HepG2 (cell line): Measurements from ENCODE around the gene KIFC1. TPM values are rescaled to one million over a fixed set of nuclear protein-coding genes. Genes with fewer than 3 reads are reported as not detected.
"Not testable (repeated sequence)": the region's sequence is repeated elsewhere in the genome, so short reads cannot be mapped to it uniquely, and the experiment has no call there.

Experiments used
- ATAC-seq: fragments of 200-7000 bp; cut with Tn5 transposase; 3 replicates; pipeline ENCODE4 v1.9.1; 2020; ENCODE audit warnings: mild to moderate bottlenecking, moderate library complexity
- BruUV-seq: library from RNA; stranded (reverse); fragments of 400-500 nt; replicated peaks from 2 replicates; lab custom pipeline; 2021; lab: Mats Ljungman, UMichigan
- CTCF ChIA-PET: fragments of 300-600 bp; formaldehyde crosslinking; extraction: SDS; loops from one replicate; lab custom pipeline; 2021; ENCODE audit warnings: low total read pairs, inconsistent platforms, low intra/inter-chr PET ratio; lab: Yijun Ruan, JAX
- POLR2A ChIA-PET: fragments of 350-600 bp; sonication (Branson Sonifier 250); formaldehyde crosslinking; loops from one replicate; lab custom pipeline; 2020; ENCODE audit warnings: antibody characterized with exemption, inconsistent platforms; lab: Yijun Ruan, JAX
- DNase-seq: peaks from one replicate; pipeline ENCODE4 v3.0.0-alpha.2; 2015; ENCODE audit warnings: low spot score
- FAIRE-seq: peaks from 3 replicates; lab custom pipeline; 2011; peaks lifted over from hg19 to GRCh38; lab: Jason Lieb, UNC
- H2AFZ ChIP-seq: one replicate; pipeline ENCODE4 v1.6.1; 2011; ENCODE audit warnings: low read length, inconsistent platforms
- H3K27ac ChIP-seq: fragments of 300-600 bp; 3 replicates; pipeline ENCODE4 v1.8.0; 2011; ENCODE audit warnings: mixed run types, mild to moderate bottlenecking, mixed read lengths, low read length, inconsistent platforms; ENCODE audit not compliant: insufficient read depth; ENCODE audit errors: extremely low read length
- H3K27me3 ChIP-seq, 2 experiments: fragments of 200-600 bp in 1 of 2; 2 replicates in 1 of 2; 3 replicates in 1 of 2; pipeline versions ENCODE4 v1.6.0 to v1.8.0; 2011; ENCODE audit warnings: low read length in 2 of 2, mild to moderate bottlenecking in 2 of 2, moderate library complexity in 2 of 2, inconsistent platforms in 1 of 2; ENCODE audit not compliant: insufficient read depth in 2 of 2, control insufficient read depth in 1 of 2
- H3K36me3 ChIP-seq, 2 experiments: fragments of 200-600 bp in 1 of 2; replicated peaks in 1 of 2; 2 replicates in 1 of 2; 3 replicates in 1 of 2; pipeline versions ENCODE4 v1.5.1 to v1.8.0; 2011; ENCODE audit warnings: low read length in 2 of 2, inconsistent platforms in 1 of 2; ENCODE audit not compliant: insufficient read depth in 2 of 2, control insufficient read depth in 1 of 2
- H3K4me1 ChIP-seq: 2 replicates; pipeline ENCODE4 v1.5.1; 2012; ENCODE audit warnings: low read length, inconsistent platforms; ENCODE audit not compliant: insufficient read depth
- H3K4me2 ChIP-seq: 2 replicates; pipeline ENCODE4 v1.6.0; 2011; ENCODE audit warnings: low read depth, low read length, inconsistent platforms
- H3K4me3 ChIP-seq, 3 experiments: fragments of 200-600 bp in 1 of 3; sonication (generic), shearing (Covaris generic) in 1 of 3; replicated peaks in 1 of 3; 2 replicates each; pipeline ENCODE4 v1.5.1; 2011 to 2016; ENCODE audit warnings: low read length in 3 of 3, inconsistent platforms in 2 of 3, low read depth in 2 of 3, mild to moderate bottlenecking in 2 of 3, control low read depth in 1 of 3, mixed read lengths in 1 of 3; ENCODE audit not compliant: insufficient read depth in 1 of 3
- H3K79me2 ChIP-seq: one replicate; pipeline ENCODE4 v1.6.1; 2011; ENCODE audit warnings: low read length, inconsistent platforms; ENCODE audit not compliant: insufficient read depth
- H3K9ac ChIP-seq: 2 replicates; pipeline ENCODE4 v1.6.0; 2011; ENCODE audit warnings: mild to moderate bottlenecking, low read depth, low read length, inconsistent platforms; ENCODE audit not compliant: insufficient read depth
- H3K9me3 ChIP-seq: 2 replicates; pipeline ENCODE4 v1.5.1; 2012; ENCODE audit warnings: mild to moderate bottlenecking, low read length
- H4K20me1 ChIP-seq: 2 replicates; pipeline ENCODE4 v1.6.0; 2011; ENCODE audit warnings: inconsistent platforms, mild to moderate bottlenecking, low read length, moderate library complexity; ENCODE audit not compliant: insufficient read depth
- ZFX ChIP-seq: sonication (generic); formaldehyde crosslinking; IDR thresholded peaks from 2 replicates; pipeline ENCODE4 v1.4.0; 2020; ENCODE audit warnings: mild to moderate bottlenecking, low read depth, missing genetic modification reagents, moderate library complexity
- WGBS: methylation state at CpG from one replicate; pipeline ENCODE4 v1.1.6; 2017; ENCODE audit warnings: low lambda C conversion rate; 5-methylcytosine and 5-hydroxymethylcytosine counted together
- in situ Hi-C: cut with HindIII; loops from 2 replicates; pipeline ENCODE4 v1.10.0; 2017; ENCODE audit warnings: low pct_unique_long_range_greater_than_20kb; ENCODE audit not compliant: extremely low pct_ligation_motif_present
- intact Hi-C: fragments of 100-400 bp; cut with micrococcal nuclease; formaldehyde crosslinking; loops from one replicate; pipeline ENCODE4 v1.10.0; 2022; ENCODE audit not compliant: unreplicated experiment
- polyA plus RNA-seq, 8 experiments: library from polyadenylated mRNA; depleted of rRNA in 3 of 8; stranded (reverse) in 7 of 8; unstranded in 1 of 8; fragments of >200 nt; fragmentation: Illumina TruSeq in 4 of 8; extraction: Trizol in 4 of 8; gene quantifications; 2 replicates each; pipeline versions ENCODE4 v1.2.1 to v1.2.3, GENCODE V29; 2011 to 2016; ENCODE audit warnings: low read depth in 4 of 8, missing spikeins in 1 of 8, mixed read lengths in 1 of 8; ENCODE audit not compliant: insufficient read depth in 1 of 8
- total RNA-seq, 5 experiments: library from RNA; depleted of rRNA; stranded (reverse); fragments of >200 nt; fragmentation: Illumina TruSeq; extraction: Trizol; gene quantifications; 2 replicates each; pipeline ENCODE4 v1.2.3, GENCODE V29; 2016; ENCODE audit warnings: low read depth in 1 of 5

The KIFC1 gene
- total and polyA plus RNA-seq, 2 of the 13 experiments (the other 11 are each of a cell fraction or from before 2014, with no cell fraction given): 25.0 to 45.5 TPM

DNA sequence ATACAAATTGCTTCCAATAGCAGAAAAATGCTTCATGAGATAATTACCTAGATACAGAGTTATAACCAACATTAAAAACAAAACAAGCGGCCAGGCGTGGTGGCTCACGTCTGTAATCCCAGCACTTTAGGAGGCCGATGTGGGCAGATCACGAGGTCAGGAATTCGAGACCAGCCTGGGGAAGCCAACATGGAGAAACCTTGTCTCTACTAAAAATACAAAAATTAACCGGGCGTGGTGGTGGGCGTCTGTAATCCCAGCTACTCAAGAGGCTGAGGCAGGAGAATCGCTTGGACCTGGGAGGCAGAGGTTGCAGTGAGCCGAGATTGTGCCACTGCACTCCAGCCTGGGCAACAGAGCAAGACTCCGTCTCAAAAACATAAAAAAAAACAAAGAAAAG is 28.1 kb upstream of the KIFC1 start:
- H3K9ac ChIP-seq: not testable (repeated sequence)

DNA sequence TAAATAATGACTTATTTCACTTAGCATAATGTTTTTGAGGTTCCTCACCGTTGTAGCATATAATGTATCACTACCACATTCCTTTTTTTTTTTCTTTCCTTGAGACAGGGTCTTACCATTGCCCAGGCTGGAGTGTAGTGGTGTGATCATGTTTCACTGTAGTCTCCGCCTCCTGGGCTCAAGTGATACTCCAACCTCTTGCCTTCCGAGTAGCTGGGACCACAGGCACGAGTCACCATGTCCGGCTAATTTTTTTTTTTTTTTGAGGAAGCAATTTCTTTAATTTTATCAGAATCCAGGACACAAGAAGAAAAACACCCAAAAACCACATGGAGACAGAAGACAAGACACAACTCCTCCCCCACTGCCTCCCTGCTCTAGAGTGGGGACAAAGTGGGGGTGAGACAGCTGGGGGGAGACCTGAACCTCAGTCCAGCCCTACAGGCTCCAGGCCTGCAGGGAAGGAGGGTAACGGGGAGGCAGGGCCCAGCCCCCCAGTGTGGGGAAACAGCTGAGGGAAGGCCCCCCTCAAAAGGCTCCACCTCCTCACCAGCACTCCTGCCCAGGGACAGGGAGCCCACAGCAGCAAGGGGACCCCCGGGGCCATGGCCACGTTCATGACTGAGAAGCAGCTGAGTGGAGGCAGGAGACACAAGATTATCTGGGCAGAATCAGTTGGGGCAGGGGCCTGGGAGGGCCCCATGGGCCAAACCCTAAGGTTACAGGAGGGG is 27.0 kb upstream of the KIFC1 start:
- H3K36me3 ChIP-seq, H3K4me1 ChIP-seq, H3K9me3 ChIP-seq, H4K20me1 ChIP-seq, H3K4me2 ChIP-seq, BruUV-seq, H3K79me2 ChIP-seq, intact Hi-C loops, H3K27ac ChIP-seq, DNase-seq, H3K9ac ChIP-seq, H3K27me3 ChIP-seq, CTCF ChIA-PET, in situ Hi-C loops, H3K4me3 ChIP-seq, H2AFZ ChIP-seq, FAIRE-seq: not testable (repeated sequence)
- 15% methylated on average over 7 of the region's 8 CpGs for WGBS
- 0 out of 2 replicates have a peak, but pooled peaks have one; percentile 5 for TF ChIP-seq ZFX (CRISPR knock-in tag)
- POLR2A ChIA-PET: interaction anchor here (0.9 kb wide), 1 partner anchor 11 kb away, joined by 3 read pairs; no protein-coding TSS in a partner anchor
- ATAC-seq: peak; percentile 43

More for the DNA sequence above, 28.1 kb upstream of the KIFC1 start:
- POLR2A ChIA-PET, CTCF ChIA-PET, H3K4me3 ChIP-seq, DNase-seq, ATAC-seq, H3K9me3 ChIP-seq, H3K27me3 ChIP-seq, H3K36me3 ChIP-seq, BruUV-seq, H3K27ac ChIP-seq, H2AFZ ChIP-seq, in situ Hi-C loops, H3K4me1 ChIP-seq, H4K20me1 ChIP-seq, H3K4me2 ChIP-seq, intact Hi-C loops, FAIRE-seq, H3K79me2 ChIP-seq: not testable (repeated sequence)
- WGBS: 60% methylated on average over 12 of the region's 12 CpGs

- H4K20me1 ChIP-seq, POLR2A ChIA-PET, H3K79me2 ChIP-seq, BruUV-seq, H3K27ac ChIP-seq, H3K9me3 ChIP-seq, H2AFZ ChIP-seq, H3K36me3 ChIP-seq, DNase-seq, H3K9ac ChIP-seq, in situ Hi-C loops, FAIRE-seq, CTCF ChIA-PET, H3K4me3 ChIP-seq, intact Hi-C loops, H3K4me2 ChIP-seq, H3K27me3 ChIP-seq, H3K4me1 ChIP-seq: not testable (repeated sequence)
- ATAC-seq: peak; percentile 93
- WGBS: 51% methylated on average over 6 of the region's 10 CpGs
These were observed 26.2 kb upstream of the KIFC1 start for GRCh38 chr6:33365206-33365971.
